Measurements from ENCODE around the gene CHRNA1. TPM values are rescaled to one million over a fixed set of nuclear protein-coding genes. Genes with fewer than 3 reads are reported as not detected.

CHRNA1 gene
- polyA plus RNA-seq, 4 donors: 0.27 to 0.64 TPM; not detected in 2

GRCh38 chr2:174786066-174786725 is 21.9 kb upstream of the CHRNA1 start:
- Histone ChIP-seq H3K27ac (ENCODE audit: low read depth in 1 of 3, low read length in 2 of 3) (no peak overlapping the region), H3K9me3 (ENCODE audit: control insufficient read depth in 2 of 2, insufficient read depth in 1 of 2, low read depth in 1 of 2, low read length in 1 of 2) (no peaks in the 10 kb centered on the region), H3K27me3 (ENCODE audit: control insufficient read depth in 3 of 3, insufficient read depth in 3 of 3, low read length in 3 of 3) (peaks cover 0 to 3% (median 0%) of the 10 kb centered on the region in 3 donors), H3K4me1 (ENCODE audit: control insufficient read depth in 3 of 3, insufficient read depth in 2 of 3, low read depth in 1 of 3, low read length in 2 of 3) (no peaks in the 10 kb centered on the region), H3K4me3 (ENCODE audit: low read depth in 1 of 3, low read length in 3 of 3) (no peak overlapping the region), H3K36me3 (ENCODE audit: control insufficient read depth in 3 of 3, insufficient read depth in 2 of 3, low read depth in 1 of 3, low read length in 3 of 3) (no peaks in the 10 kb centered on the region)
- DNase-seq: no peak
- no peak for FAIRE-seq
- 88 to 92% (median 92%) methylated on average over 8 of the region's 8 CpGs for WGBS, 3 donors

GRCh38 chr2:174785481-174785880 is 21.2 kb upstream of the CHRNA1 start:
- no peak for DNase-seq
- Histone ChIP-seq H3K27me3 (ENCODE audit: control insufficient read depth in 3 of 3, insufficient read depth in 3 of 3, low read length in 3 of 3) (peaks cover 0 to 3% (median 0%) of the 10 kb centered on the region in 3 donors), H3K9me3 (ENCODE audit: control insufficient read depth in 2 of 2, insufficient read depth in 1 of 2, low read depth in 1 of 2, low read length in 1 of 2) (no peaks in the 10 kb centered on the region), H3K36me3 (ENCODE audit: control insufficient read depth in 3 of 3, insufficient read depth in 2 of 3, low read depth in 1 of 3, low read length in 3 of 3) (no peaks in the 10 kb centered on the region), H3K27ac (ENCODE audit: low read depth in 1 of 3, low read length in 2 of 3) (no peak overlapping the region), H3K4me1 (ENCODE audit: control insufficient read depth in 3 of 3, insufficient read depth in 2 of 3, low read depth in 1 of 3, low read length in 2 of 3) (no peaks in the 10 kb centered on the region), H3K4me3 (ENCODE audit: low read depth in 1 of 3, low read length in 3 of 3) (no peak overlapping the region)
- no peak for FAIRE-seq
- 69 to 82% (median 77%) methylated on average over 3 of the region's 3 CpGs for WGBS, 3 donors

GRCh38 chr2:174784909-174785308 is 20.6 kb upstream of the CHRNA1 start:
- Histone ChIP-seq H3K4me3 (ENCODE audit: low read depth in 1 of 3, low read length in 3 of 3) (no peak overlapping the region), H3K27me3 (ENCODE audit: control insufficient read depth in 3 of 3, insufficient read depth in 3 of 3, low read length in 3 of 3) (peaks cover 0 to 4% (median 0%) of the 10 kb centered on the region in 3 donors), H3K9me3 (ENCODE audit: control insufficient read depth in 2 of 2, insufficient read depth in 1 of 2, low read depth in 1 of 2, low read length in 1 of 2) (no peaks in the 10 kb centered on the region), H3K27ac (ENCODE audit: low read depth in 1 of 3, low read length in 2 of 3) (no peak overlapping the region), H3K36me3 (ENCODE audit: control insufficient read depth in 3 of 3, insufficient read depth in 2 of 3, low read depth in 1 of 3, low read length in 3 of 3) (no peaks in the 10 kb centered on the region), H3K4me1 (ENCODE audit: control insufficient read depth in 3 of 3, insufficient read depth in 2 of 3, low read depth in 1 of 3, low read length in 2 of 3) (no peaks in the 10 kb centered on the region)
- no peak for DNase-seq
- no peak for FAIRE-seq
- WGBS, 3 donors: 80 to 90% (median 86%) methylated on average over 5 of the region's 5 CpGs

- 87 to 90% (median 89%) methylated on average over 7 of the region's 7 CpGs for WGBS, 3 donors
Measured at GRCh38 chr2:174784316-174784715, 20.0 kb upstream of the CHRNA1 start.

GRCh38 chr2:174781996-174782395 is 17.7 kb upstream of the CHRNA1 start:
- WGBS, 3 donors: 73 to 92% (median 86%) methylated on average over 11 of the region's 11 CpGs

More at GRCh38 chr2:174784316-174784715, 20.0 kb upstream of the CHRNA1 start:
- FAIRE-seq (no peak), DNase-seq (no peak)
- Histone ChIP-seq H3K4me1 (ENCODE audit: control insufficient read depth in 3 of 3, insufficient read depth in 2 of 3, low read depth in 1 of 3, low read length in 2 of 3) (no peaks in the 10 kb centered on the region), H3K4me3 (ENCODE audit: low read depth in 1 of 3, low read length in 3 of 3) (no peak overlapping the region), H3K36me3 (ENCODE audit: control insufficient read depth in 3 of 3, insufficient read depth in 2 of 3, low read depth in 1 of 3, low read length in 3 of 3) (no peaks in the 10 kb centered on the region), H3K27me3 (ENCODE audit: control insufficient read depth in 3 of 3, insufficient read depth in 3 of 3, low read length in 3 of 3) (peaks cover 0 to 4% (median 0%) of the 10 kb centered on the region in 3 donors), H3K27ac (ENCODE audit: low read depth in 1 of 3, low read length in 2 of 3) (no peak overlapping the region), H3K9me3 (ENCODE audit: control insufficient read depth in 2 of 2, insufficient read depth in 1 of 2, low read depth in 1 of 2, low read length in 1 of 2) (no peaks in the 10 kb centered on the region)

GRCh38 chr2:174781298-174781697 is 17.0 kb upstream of the CHRNA1 start:
- no peak for FAIRE-seq

More at GRCh38 chr2:174781996-174782395, 17.7 kb upstream of the CHRNA1 start:
- DNase-seq (no peak), FAIRE-seq (no peak)
- Histone ChIP-seq H3K4me3 (ENCODE audit: low read depth in 1 of 3, low read length in 3 of 3) (no peak overlapping the region), H3K9me3 (ENCODE audit: control insufficient read depth in 2 of 2, insufficient read depth in 1 of 2, low read depth in 1 of 2, low read length in 1 of 2) (no peaks in the 10 kb centered on the region), H3K4me1 (ENCODE audit: control insufficient read depth in 3 of 3, insufficient read depth in 2 of 3, low read depth in 1 of 3, low read length in 2 of 3) (peaks cover 0 to 5% (median 0%) of the 10 kb centered on the region in 3 donors), H3K36me3 (ENCODE audit: control insufficient read depth in 3 of 3, insufficient read depth in 2 of 3, low read depth in 1 of 3, low read length in 3 of 3) (no peaks in the 10 kb centered on the region), H3K27ac (ENCODE audit: low read depth in 1 of 3, low read length in 2 of 3) (no peak overlapping the region), H3K27me3 (ENCODE audit: control insufficient read depth in 3 of 3, insufficient read depth in 3 of 3, low read length in 3 of 3) (peaks cover 0 to 4% (median 0%) of the 10 kb centered on the region in 3 donors)

GRCh38 chr2:174780856-174781255 is 16.6 kb upstream of the CHRNA1 start:
- no peak overlapping the region for H3K27ac ChIP-seq (ENCODE audit: low read depth in 1 of 3, low read length in 2 of 3)
- H3K36me3 ChIP-seq (ENCODE audit: control insufficient read depth in 3 of 3, insufficient read depth in 2 of 3, low read depth in 1 of 3, low read length in 3 of 3): no peaks in the 10 kb centered on the region
- no peak overlapping the region for H3K4me3 ChIP-seq (ENCODE audit: low read depth in 1 of 3, low read length in 3 of 3)
- FAIRE-seq (no peak), DNase-seq (no peak)
- H3K27me3 ChIP-seq (ENCODE audit: control insufficient read depth in 3 of 3, insufficient read depth in 3 of 3, low read length in 3 of 3): peaks cover 0 to 4% (median 0%) of the 10 kb centered on the region in 3 donors
- 83 to 90% (median 86%) methylated on average over 7 of the region's 7 CpGs for WGBS, 3 donors
- H3K4me1 ChIP-seq (ENCODE audit: control insufficient read depth in 3 of 3, insufficient read depth in 2 of 3, low read depth in 1 of 3, low read length in 2 of 3): peaks cover 0 to 5% (median 0%) of the 10 kb centered on the region in 3 donors
- no peaks in the 10 kb centered on the region for H3K9me3 ChIP-seq (ENCODE audit: control insufficient read depth in 2 of 2, insufficient read depth in 1 of 2, low read depth in 1 of 2, low read length in 1 of 2)

More at GRCh38 chr2:174781298-174781697, 17.0 kb upstream of the CHRNA1 start:
- Histone ChIP-seq H3K4me1 (ENCODE audit: control insufficient read depth in 3 of 3, insufficient read depth in 2 of 3, low read depth in 1 of 3, low read length in 2 of 3) (peaks cover 0 to 5% (median 0%) of the 10 kb centered on the region in 3 donors), H3K27me3 (ENCODE audit: control insufficient read depth in 3 of 3, insufficient read depth in 3 of 3, low read length in 3 of 3) (peaks cover 0 to 4% (median 0%) of the 10 kb centered on the region in 3 donors), H3K4me3 (ENCODE audit: low read depth in 1 of 3, low read length in 3 of 3) (no peak overlapping the region), H3K9me3 (ENCODE audit: control insufficient read depth in 2 of 2, insufficient read depth in 1 of 2, low read depth in 1 of 2, low read length in 1 of 2) (no peaks in the 10 kb centered on the region), H3K36me3 (ENCODE audit: control insufficient read depth in 3 of 3, insufficient read depth in 2 of 3, low read depth in 1 of 3, low read length in 3 of 3) (no peaks in the 10 kb centered on the region), H3K27ac (ENCODE audit: low read depth in 1 of 3, low read length in 2 of 3) (no peak overlapping the region)
- DNase-seq: no peak
- 79 to 90% (median 83%) methylated on average over 9 of the region's 9 CpGs for WGBS, 3 donors

- peaks cover 0 to 4% (median 0%) of the 10 kb centered on the region in 3 donors for H3K27me3 ChIP-seq (ENCODE audit: control insufficient read depth in 3 of 3, insufficient read depth in 3 of 3, low read length in 3 of 3)
- no peak for DNase-seq
- no peaks in the 10 kb centered on the region for H3K36me3 ChIP-seq (ENCODE audit: control insufficient read depth in 3 of 3, insufficient read depth in 2 of 3, low read depth in 1 of 3, low read length in 3 of 3)
- peaks cover 0 to 5% (median 0%) of the 10 kb centered on the region in 3 donors for H3K4me1 ChIP-seq (ENCODE audit: control insufficient read depth in 3 of 3, insufficient read depth in 2 of 3, low read depth in 1 of 3, low read length in 2 of 3)
- FAIRE-seq: no peak
- WGBS, 3 donors: 79 to 83% (median 82%) methylated on average over 5 of the region's 5 CpGs
- no peak overlapping the region for H3K4me3 ChIP-seq (ENCODE audit: low read depth in 1 of 3, low read length in 3 of 3)
- H3K9me3 ChIP-seq (ENCODE audit: control insufficient read depth in 2 of 2, insufficient read depth in 1 of 2, low read depth in 1 of 2, low read length in 1 of 2): no peaks in the 10 kb centered on the region
- no peak overlapping the region for H3K27ac ChIP-seq (ENCODE audit: low read depth in 1 of 3, low read length in 2 of 3)
Measured at GRCh38 chr2:174780191-174780840, 16.0 kb upstream of the CHRNA1 start.

Measured in small intestine (tissue), 7 donors.